ENCODE results near the gene BDNF. TPM values are rescaled to one million over a fixed set of nuclear protein-coding genes. Genes with fewer than 3 reads are reported as not detected.

BDNF gene
- total and polyA plus RNA-seq, 2 of the 8 experiments (the other 6 are each of a cell fraction or from before 2014, with no cell fraction given): 2.4 to 5.4 TPM

DNA sequence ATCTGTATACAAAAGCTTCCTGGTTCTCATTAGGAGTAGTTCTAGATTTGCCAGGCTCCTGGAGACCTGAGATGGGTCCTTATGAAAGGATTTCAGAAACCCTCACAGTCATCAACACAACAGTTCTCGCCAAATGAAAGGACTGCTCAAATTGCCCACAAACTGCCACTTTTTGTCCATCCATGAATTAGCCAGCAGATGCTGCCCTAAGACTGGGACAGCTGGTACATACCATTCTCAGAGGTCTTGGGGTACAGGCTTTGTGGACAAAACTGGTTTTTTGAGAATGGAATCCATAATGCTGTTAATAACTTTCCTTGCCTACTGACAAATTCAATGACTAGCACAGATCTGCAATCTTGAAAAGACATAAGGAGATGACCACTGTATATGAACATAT is 23.4 kb upstream of the BDNF start:
- FAIRE-seq (no peak), DNase-seq (ENCODE audit: low read depth in 1 of 2, low spot score in 2 of 2) (no peak)

More for the DNA sequence above, 23.4 kb upstream of the BDNF start:
- ChIA-PET POLR2A (ENCODE audit: partially characterized antibody) (interaction anchor here (0.6 to 9.1 kb wide), 6 partner anchors 17 to 95 kb away, joined by 3 to 191 read pairs (median 3); partner anchors contain the start of gene BDNF), CTCF (ENCODE audit: partially characterized antibody) (interaction anchor here (0.8 to 11.2 kb wide), 2 partner anchors 21 kb away, joined by 5 to 223 read pairs; partner anchors contain the start of gene BDNF)
- H2BK15ac ChIP-seq (ENCODE audit: low read length): no peak overlapping the region
- H2BK12ac ChIP-seq (ENCODE audit: low read depth, low read length): no peak overlapping the region
- H3K27ac ChIP-seq (ENCODE audit: low read depth, low read length): no peak overlapping the region
- no peaks in the 10 kb centered on the region for H3K36me3 ChIP-seq (ENCODE audit: control insufficient read depth in 2 of 4, insufficient read depth in 4 of 4, low read length in 3 of 4)
- peaks cover 7 to 29% (median 25%) of the 10 kb centered on the region in 4 experiments for H3K27me3 ChIP-seq (replicated peaks in 1 of 4; ENCODE audit: control insufficient read depth in 3 of 4, extremely low read depth in 1 of 4, insufficient read depth in 3 of 4, low read length in 3 of 4)
- H2BK120ac ChIP-seq (replicated peaks; ENCODE audit: low read depth, low read length): no peak overlapping the region
- no peaks in the 10 kb centered on the region for H3K79me2 ChIP-seq (ENCODE audit: control insufficient read depth in 1 of 2, insufficient read depth in 2 of 2, low read length in 2 of 2)
- no peak overlapping the region for H3K9ac ChIP-seq (replicated peaks in 1 of 4; ENCODE audit: extremely low read depth in 1 of 4, low read depth in 3 of 4, low read length in 3 of 4)
- no peak overlapping the region for H4K8ac ChIP-seq (ENCODE audit: extremely low read depth, insufficient read depth, low read length)
- H3K23ac ChIP-seq (ENCODE audit: insufficient read length): no peak overlapping the region
- WGBS, 2 experiments (ENCODE audit: extremely low coverage in 1 of 2, insufficient coverage in 1 of 2, insufficient read length in 1 of 2, insufficient replicate concordance in 2 of 2, low coverage in 1 of 2, low lambda C conversion rate in 2 of 2, missing lambda C conversion rate in 1 of 2): 100% methylated on average over 1 of the region's 1 CpG; no CpG with 5 or more reads in 1 of the 2 experiments
- H3K23me2 ChIP-seq (ENCODE audit: low read depth, low read length): peaks cover 32% of the 10 kb centered on the region
- H4K5ac ChIP-seq (ENCODE audit: insufficient read length, low read depth, low read length): no peak overlapping the region
- no peak overlapping the region for H3K14ac ChIP-seq (ENCODE audit: insufficient read length)
- peaks cover 0 to 4% of the 10 kb centered on the region in 2 experiments for H4K20me1 ChIP-seq (replicated peaks in 1 of 2; ENCODE audit: control insufficient read depth in 1 of 2, insufficient read depth in 2 of 2, low read length in 2 of 2)
- H2AFZ ChIP-seq (ENCODE audit: low read length): no peak overlapping the region
- H2BK5ac ChIP-seq (ENCODE audit: low read depth, low read length): no peak overlapping the region
- peak overlapping the region in 1 of 4 experiments; percentile 74; a peak in 1 of 8 replicates for H3K4me3 ChIP-seq (ENCODE audit: extremely low read depth in 1 of 4, insufficient read depth in 2 of 4, low read depth in 3 of 4, low read length in 4 of 4)
- H3K18ac ChIP-seq (ENCODE audit: extremely low read depth, low read length): no peak overlapping the region
- H3K9me3 ChIP-seq (ENCODE audit: insufficient read depth in 2 of 2, low read depth in 1 of 2, low read length in 1 of 2): no peaks in the 10 kb centered on the region
- no peak overlapping the region for H4K91ac ChIP-seq (replicated peaks; ENCODE audit: insufficient read length, low read length)
- no peaks in the 10 kb centered on the region for H3K79me1 ChIP-seq (ENCODE audit: low read depth, low read length)
- peaks cover 4 to 10% (median 6%) of the 10 kb centered on the region in 4 experiments for H3K4me1 ChIP-seq (replicated peaks in 1 of 4; ENCODE audit: control insufficient read depth in 3 of 4, insufficient read depth in 4 of 4, low read length in 3 of 4)
- H2BK20ac ChIP-seq (ENCODE audit: low read length): no peak overlapping the region
- TF ChIP-seq, protein P1, sequence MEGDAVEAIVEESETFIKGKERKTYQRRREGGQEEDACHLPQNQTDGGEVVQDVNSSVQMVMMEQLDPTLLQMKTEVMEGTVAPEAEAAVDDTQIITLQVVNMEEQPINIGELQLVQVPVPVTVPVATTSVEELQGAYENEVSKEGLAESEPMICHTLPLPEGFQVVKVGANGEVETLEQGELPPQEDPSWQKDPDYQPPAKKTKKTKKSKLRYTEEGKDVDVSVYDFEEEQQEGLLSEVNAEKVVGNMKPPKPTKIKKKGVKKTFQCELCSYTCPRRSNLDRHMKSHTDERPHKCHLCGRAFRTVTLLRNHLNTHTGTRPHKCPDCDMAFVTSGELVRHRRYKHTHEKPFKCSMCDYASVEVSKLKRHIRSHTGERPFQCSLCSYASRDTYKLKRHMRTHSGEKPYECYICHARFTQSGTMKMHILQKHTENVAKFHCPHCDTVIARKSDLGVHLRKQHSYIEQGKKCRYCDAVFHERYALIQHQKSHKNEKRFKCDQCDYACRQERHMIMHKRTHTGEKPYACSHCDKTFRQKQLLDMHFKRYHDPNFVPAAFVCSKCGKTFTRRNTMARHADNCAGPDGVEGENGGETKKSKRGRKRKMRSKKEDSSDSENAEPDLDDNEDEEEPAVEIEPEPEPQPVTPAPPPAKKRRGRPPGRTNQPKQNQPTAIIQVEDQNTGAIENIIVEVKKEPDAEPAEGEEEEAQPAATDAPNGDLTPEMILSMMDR (IDR thresholded peaks at IDR 0.05; ENCODE audit: control extremely low read depth in 1 of 3, insufficient read depth in 1 of 3, low read depth in 1 of 3, low read length in 3 of 3): peak in 2 of 3 experiments; percentile 28 to 46; a peak in 1 of 4 replicates
- no peak for TF ChIP-seq ASH2L (IDR thresholded peaks at IDR 0.05; ENCODE audit: low read length)
- TF ChIP-seq RAD21 (IDR thresholded peaks at IDR 0.05 in 1 of 2, conservative IDR thresholded peaks at IDR 0.05 in 1 of 2; ENCODE audit: low read depth in 2 of 2, low read length in 2 of 2): peak; percentile 59 to 72
- no peak overlapping the region for H3K4ac ChIP-seq (replicated peaks; ENCODE audit: insufficient read length, low read depth, low read length)
- peak overlapping the region in 1 of 2 experiments; percentile 94; a peak in 1 of 4 replicates for H3K4me2 ChIP-seq (ENCODE audit: insufficient read depth in 1 of 2, low read depth in 2 of 2, low read length in 2 of 2)
- no peak overlapping the region for H2AK5ac ChIP-seq (ENCODE audit: low read depth, low read length)
- H3K56ac ChIP-seq (replicated peaks; ENCODE audit: insufficient read length, low read depth, low read length): no peak overlapping the region
